RCC 7860 (cell line): ENCODE results near the gene TPCN1.

Experiments
- DNase-seq: peaks from one replicate; pipeline ENCODE4 v3.0.0-alpha.2; 2015; ENCODE audit warnings: low spot score
- FAIRE-seq: peaks from 2 replicates; lab custom pipeline; 2012; peaks lifted over from hg19 to GRCh38; lab: Jason Lieb, UNC

Gene TPCN1

GRCh38 chr12:113239288-113239771 lies 18.1 kb downstream of the TPCN1 start:
- DNase-seq (peak; percentile 28), FAIRE-seq (no peak)

- FAIRE-seq: no peak
- no peak for DNase-seq
Measured at GRCh38 chr12:113239811-113240331, 18.6 kb downstream of the TPCN1 start.

- no peak for FAIRE-seq
- DNase-seq: no peak
Measured at GRCh38 chr12:113240395-113240794, 19.1 kb downstream of the TPCN1 start.

- no peak for FAIRE-seq
- peak; percentile 87 for DNase-seq
Measured at GRCh38 chr12:113241191-113242025, 20.1 kb downstream of the TPCN1 start.

- FAIRE-seq: peak; percentile 85
- peak; percentile 86 for DNase-seq
Measured at GRCh38 chr12:113242026-113242418, 20.8 kb downstream of the TPCN1 start.

GRCh38 chr12:113242560-113242959 lies 21.3 kb downstream of the TPCN1 start:
- no peak for FAIRE-seq
- DNase-seq: peak; percentile 72

- DNase-seq (no peak), FAIRE-seq (no peak)
Measured at GRCh38 chr12:113244047-113244460, 22.8 kb downstream of the TPCN1 start.

GRCh38 chr12:113244478-113244958 lies 23.3 kb downstream of the TPCN1 start:
- DNase-seq (no peak), FAIRE-seq (no peak)

- DNase-seq (peak; percentile 72), FAIRE-seq (peak; percentile 8)
Measured at GRCh38 chr12:113245695-113246477, 24.6 kb downstream of the TPCN1 start.

GRCh38 chr12:113246478-113247122 lies 25.3 kb downstream of the TPCN1 start:
- FAIRE-seq (no peak), DNase-seq (no peak)

GRCh38 chr12:113247123-113248050 lies 26.1 kb downstream of the TPCN1 start:
- peak; percentile 24 for DNase-seq
- no peak for FAIRE-seq

GRCh38 chr12:113248051-113248825 lies 27.0 kb downstream of the TPCN1 start:
- no peak for DNase-seq
- no peak for FAIRE-seq

- DNase-seq (no peak), FAIRE-seq (no peak)
Measured at GRCh38 chr12:113248842-113249435, 27.7 kb downstream of the TPCN1 start.

GRCh38 chr12:113249546-113249945 lies 28.3 kb downstream of the TPCN1 start:
- DNase-seq: no peak
- FAIRE-seq: no peak

- FAIRE-seq: no peak
- no peak for DNase-seq
Measured at GRCh38 chr12:113250045-113250444, 28.8 kb downstream of the TPCN1 start.

- DNase-seq (no peak), FAIRE-seq (no peak)
Measured at GRCh38 chr12:113251404-113252070, 30.3 kb downstream of the TPCN1 start.

- no peak for DNase-seq
- no peak for FAIRE-seq
Measured at GRCh38 chr12:113252494-113252893, 31.2 kb downstream of the TPCN1 start.
